PC-3 (cell line): ENCODE measurements around the gene CACNA1I.

Experiments
- EZH2 ChIP-seq: fragments of 300-600 bp; sonication (generic); IDR thresholded peaks from one replicate; pipeline ENCODE4 v1.6.1; 2017; ENCODE audit warnings: antibody characterized with exemption, mild to moderate bottlenecking, low read length; ENCODE audit not compliant: unreplicated experiment
- EZH2phosphoT487 ChIP-seq: fragments of 300-600 bp; sonication (generic); IDR thresholded peaks from 2 replicates; pipeline ENCODE4 v1.6.1; 2018; ENCODE audit warnings: mild to moderate bottlenecking, antibody characterized with exemption, low read length, borderline replicate concordance
- TF ChIP-seq, protein P1 (sequence below): fragments of 300-600 bp; sonication (generic); conservative IDR thresholded peaks from 2 replicates; pipeline ENCODE4 v1.5.1; 2017; ENCODE audit warnings: antibody characterized with exemption, low read depth, mild to moderate bottlenecking, low read length

DNA sequence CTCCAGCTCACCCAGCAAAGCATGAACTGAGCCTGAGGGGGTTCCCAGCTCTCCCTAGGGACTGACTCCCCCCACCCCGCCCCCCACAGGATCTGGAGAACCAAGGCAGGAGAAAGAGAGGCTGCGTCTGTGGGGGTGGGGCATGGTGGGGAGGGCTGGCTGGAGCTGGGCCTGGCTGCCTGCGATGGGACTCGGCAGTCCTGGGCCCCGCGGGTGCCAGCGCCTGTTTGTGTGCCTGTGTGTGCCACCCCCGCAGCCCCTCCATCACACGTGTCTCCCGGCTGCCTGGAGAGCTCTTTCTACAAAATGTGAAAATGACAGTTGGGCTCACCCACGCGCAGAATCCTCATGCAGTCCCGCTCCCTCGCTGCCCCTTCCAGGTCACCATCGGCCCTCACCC is 46.8 kb downstream of the CACNA1I start:
- TF ChIP-seq, protein P1, sequence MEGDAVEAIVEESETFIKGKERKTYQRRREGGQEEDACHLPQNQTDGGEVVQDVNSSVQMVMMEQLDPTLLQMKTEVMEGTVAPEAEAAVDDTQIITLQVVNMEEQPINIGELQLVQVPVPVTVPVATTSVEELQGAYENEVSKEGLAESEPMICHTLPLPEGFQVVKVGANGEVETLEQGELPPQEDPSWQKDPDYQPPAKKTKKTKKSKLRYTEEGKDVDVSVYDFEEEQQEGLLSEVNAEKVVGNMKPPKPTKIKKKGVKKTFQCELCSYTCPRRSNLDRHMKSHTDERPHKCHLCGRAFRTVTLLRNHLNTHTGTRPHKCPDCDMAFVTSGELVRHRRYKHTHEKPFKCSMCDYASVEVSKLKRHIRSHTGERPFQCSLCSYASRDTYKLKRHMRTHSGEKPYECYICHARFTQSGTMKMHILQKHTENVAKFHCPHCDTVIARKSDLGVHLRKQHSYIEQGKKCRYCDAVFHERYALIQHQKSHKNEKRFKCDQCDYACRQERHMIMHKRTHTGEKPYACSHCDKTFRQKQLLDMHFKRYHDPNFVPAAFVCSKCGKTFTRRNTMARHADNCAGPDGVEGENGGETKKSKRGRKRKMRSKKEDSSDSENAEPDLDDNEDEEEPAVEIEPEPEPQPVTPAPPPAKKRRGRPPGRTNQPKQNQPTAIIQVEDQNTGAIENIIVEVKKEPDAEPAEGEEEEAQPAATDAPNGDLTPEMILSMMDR, result no peak
- no peak for TF ChIP-seq EZH2phosphoT487
- no peak for TF ChIP-seq EZH2
